ENCODE measurements around the gene MAGI2.

The MAGI2 gene

GRCh38 chr7:78176171-78176570 lies 1277.3 kb downstream of the MAGI2 start:
- DNase-seq (ENCODE audit: low read depth), result no peak

GRCh38 chr7:78175330-78176100 lies 1278.0 kb downstream of the MAGI2 start:
- DNase-seq (ENCODE audit: low read depth), result no peak

- no peak for DNase-seq (ENCODE audit: low read depth)
Observed at GRCh38 chr7:78173666-78174065, 1279.8 kb downstream of the MAGI2 start.

- no peak for DNase-seq (ENCODE audit: low read depth)
Observed at GRCh38 chr7:78172933-78173591, 1280.4 kb downstream of the MAGI2 start.

- DNase-seq (ENCODE audit: low read depth), result no peak
Observed at GRCh38 chr7:78172267-78172757, 1281.2 kb downstream of the MAGI2 start.

GRCh38 chr7:78171398-78171797 lies 1282.1 kb downstream of the MAGI2 start:
- DNase-seq (ENCODE audit: low read depth), result no peak

- DNase-seq (ENCODE audit: low read depth), result no peak
Observed at GRCh38 chr7:78170815-78171214, 1282.7 kb downstream of the MAGI2 start.

- no peak for DNase-seq (ENCODE audit: low read depth)
Observed at GRCh38 chr7:78169992-78170391, 1283.5 kb downstream of the MAGI2 start.

- no peak for DNase-seq (ENCODE audit: low read depth)
Observed at GRCh38 chr7:78168865-78169264, 1284.6 kb downstream of the MAGI2 start.

GRCh38 chr7:78167860-78168259 lies 1285.6 kb downstream of the MAGI2 start:
- no peak for DNase-seq (ENCODE audit: low read depth)

GRCh38 chr7:78165854-78166253 lies 1287.6 kb downstream of the MAGI2 start:
- no peak for DNase-seq (ENCODE audit: low read depth)

- no peak for DNase-seq (ENCODE audit: low read depth)
Observed at GRCh38 chr7:78165454-78165853, 1288.0 kb downstream of the MAGI2 start.

- no peak for DNase-seq (ENCODE audit: low read depth)
Observed at GRCh38 chr7:78164459-78164858, 1289.0 kb downstream of the MAGI2 start.

GRCh38 chr7:78161781-78162180 lies 1291.7 kb downstream of the MAGI2 start:
- no peak for DNase-seq (ENCODE audit: low read depth)

GRCh38 chr7:78159545-78159944 lies 1293.9 kb downstream of the MAGI2 start:
- no peak for DNase-seq (ENCODE audit: low read depth)

GRCh38 chr7:78153285-78153684 lies 1300.2 kb downstream of the MAGI2 start:
- no peak for DNase-seq (ENCODE audit: low read depth)

- DNase-seq (ENCODE audit: low read depth), result no peak
Observed at GRCh38 chr7:78151229-78151628, 1302.2 kb downstream of the MAGI2 start.

GRCh38 chr7:78149787-78150186 lies 1303.7 kb downstream of the MAGI2 start:
- no peak for DNase-seq (ENCODE audit: low read depth)

- DNase-seq (ENCODE audit: low read depth), result no peak
Observed at GRCh38 chr7:78148166-78148894, 1305.1 kb downstream of the MAGI2 start.

GRCh38 chr7:78146546-78146945 lies 1306.9 kb downstream of the MAGI2 start:
- DNase-seq (ENCODE audit: low read depth), result no peak

- no peak for DNase-seq (ENCODE audit: low read depth)
Observed at GRCh38 chr7:78143661-78144060, 1309.8 kb downstream of the MAGI2 start.

- no peak for DNase-seq (ENCODE audit: low read depth)
Observed at GRCh38 chr7:78141522-78142281, 1311.8 kb downstream of the MAGI2 start.
